Rectal smooth muscle tissue (tissue), 1 donor: ENCODE results near the gene ADGB.

ENCODE experiments used
- H3K27ac ChIP-seq: one replicate; pipeline ENCODE4 v1.7.0; 2013; ENCODE audit warnings: low read depth, low read length, inconsistent platforms
- H3K27me3 ChIP-seq: one replicate; pipeline ENCODE4 v1.7.0; 2013; ENCODE audit warnings: low read length; ENCODE audit not compliant: control insufficient read depth, insufficient read depth
- H3K36me3 ChIP-seq: one replicate; pipeline ENCODE4 v1.7.0; 2013; ENCODE audit warnings: low read length; ENCODE audit not compliant: control insufficient read depth, insufficient read depth
- H3K4me1 ChIP-seq: one replicate; pipeline ENCODE4 v1.7.0; 2013; ENCODE audit warnings: low read length; ENCODE audit not compliant: control insufficient read depth, insufficient read depth
- H3K4me3 ChIP-seq: one replicate; pipeline ENCODE4 v1.7.0; 2013; ENCODE audit warnings: low read length
- H3K9ac ChIP-seq: one replicate; pipeline ENCODE4 v1.7.0; 2013; ENCODE audit warnings: low read length

Gene ADGB

GRCh38 chr6:146642921-146643320 lies 44.1 kb downstream of the ADGB start:
- Histone ChIP-seq H3K9ac (no peak overlapping the region), H3K27me3 (no peaks in the 10 kb centered on the region), H3K36me3 (no peaks in the 10 kb centered on the region), H3K27ac (no peak overlapping the region), H3K4me1 (no peaks in the 10 kb centered on the region), H3K4me3 (no peak overlapping the region)

DNA sequence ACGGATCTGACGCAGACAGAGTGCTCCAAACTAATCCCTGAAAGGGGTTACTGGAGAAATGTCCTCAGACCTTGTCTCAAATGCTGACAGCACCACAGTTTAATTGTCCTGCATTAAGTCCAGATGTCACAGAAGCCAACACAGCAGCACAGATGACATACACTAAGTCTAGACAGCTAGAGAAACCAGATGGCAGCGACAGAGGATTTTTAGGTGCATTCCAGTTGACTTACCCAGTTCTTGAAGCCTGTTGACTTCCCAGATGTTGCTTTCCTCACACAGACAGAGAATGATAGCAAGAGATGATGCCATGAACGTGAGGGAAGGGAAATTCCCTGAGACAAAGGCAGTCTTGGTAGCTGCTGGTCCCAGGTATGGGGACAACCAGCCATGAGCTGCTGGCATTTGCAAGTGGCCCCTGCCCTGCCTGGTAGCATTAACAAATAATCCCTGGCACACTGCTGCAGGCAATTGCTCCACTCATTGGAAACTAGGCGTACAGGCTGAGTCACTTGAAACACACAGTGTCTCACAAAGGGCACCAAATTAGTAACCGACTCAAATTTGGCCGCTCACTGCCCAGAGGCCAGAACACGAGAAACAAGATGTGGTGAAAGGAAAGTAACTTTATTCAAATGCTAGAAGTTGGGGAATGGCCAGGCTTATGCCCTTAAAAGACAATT lies 52.2 kb downstream of the ADGB start:
- Histone ChIP-seq H3K27ac (no peak overlapping the region), H3K4me1 (no peaks in the 10 kb centered on the region), H3K36me3 (no peaks in the 10 kb centered on the region), H3K9ac (no peak overlapping the region), H3K27me3 (no peaks in the 10 kb centered on the region), H3K4me3 (no peak overlapping the region)

DNA sequence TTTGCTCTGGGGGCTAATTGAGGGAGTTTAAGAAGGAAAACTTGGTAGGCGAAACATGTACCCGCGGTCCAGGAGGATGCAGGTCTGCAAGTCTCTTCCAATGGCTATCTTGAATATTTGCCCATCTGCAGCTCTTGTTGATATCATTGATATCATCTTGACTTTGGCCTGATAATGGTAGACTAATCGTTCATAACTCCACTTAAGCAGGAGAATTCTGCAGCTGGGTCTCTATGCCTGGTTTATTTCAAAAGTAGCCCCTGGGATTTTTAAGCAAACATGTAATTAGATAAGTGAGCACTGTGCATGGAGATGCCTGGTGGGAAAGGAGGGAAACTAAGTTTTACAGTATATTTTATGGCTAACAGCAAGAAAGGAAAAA lies 52.7 kb downstream of the ADGB start:
- Histone ChIP-seq H3K27ac (no peak overlapping the region), H3K27me3 (no peaks in the 10 kb centered on the region), H3K36me3 (no peaks in the 10 kb centered on the region), H3K9ac (no peak overlapping the region), H3K4me1 (no peaks in the 10 kb centered on the region), H3K4me3 (no peak overlapping the region)

DNA sequence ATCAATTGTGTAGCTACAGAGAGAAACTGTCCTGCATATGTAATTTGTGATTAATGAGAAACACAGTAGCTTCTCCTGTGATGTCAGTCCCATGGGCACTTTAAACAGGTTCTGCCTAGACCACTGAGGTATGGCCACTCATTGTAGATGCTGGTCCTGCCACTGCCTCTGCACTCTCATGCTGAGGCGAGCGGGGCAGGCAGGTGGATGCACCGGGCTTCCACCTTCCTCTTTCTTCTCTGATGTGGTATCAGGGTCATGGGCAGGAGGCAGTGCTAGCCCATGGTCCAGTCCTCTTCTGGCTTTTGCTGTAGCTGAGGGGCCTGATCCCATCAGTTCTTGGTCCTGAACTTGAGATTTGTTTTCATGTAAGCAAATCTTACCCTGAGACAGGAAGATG lies 58.7 kb downstream of the ADGB start:
- Histone ChIP-seq H3K4me3 (no peak overlapping the region), H3K9ac (no peak overlapping the region), H3K27ac (no peak overlapping the region), H3K27me3 (no peaks in the 10 kb centered on the region), H3K36me3 (no peaks in the 10 kb centered on the region), H3K4me1 (no peaks in the 10 kb centered on the region)

DNA sequence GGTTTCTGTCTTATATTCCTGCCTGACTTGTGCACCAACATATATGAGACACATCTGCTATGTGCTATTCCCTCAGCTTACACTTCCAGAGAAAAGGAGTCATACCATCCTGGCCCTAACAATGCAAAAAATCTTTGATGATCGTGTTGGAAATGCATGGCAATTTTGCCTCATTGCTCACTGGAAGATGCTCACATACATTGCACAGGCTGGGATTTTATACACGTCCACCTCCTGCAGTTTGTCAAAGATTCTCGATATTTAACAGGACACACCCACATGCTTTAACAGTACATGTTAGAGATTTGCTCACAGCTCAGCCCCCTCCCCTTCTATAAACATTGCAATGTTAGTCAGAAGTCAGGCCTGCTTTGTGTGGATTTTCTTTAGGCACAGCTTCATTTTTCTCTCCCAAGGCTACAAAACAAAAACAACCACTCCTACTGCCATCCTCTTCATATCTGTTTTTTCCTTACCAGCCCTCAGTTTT lies 66.1 kb downstream of the ADGB start:
- no peaks in the 10 kb centered on the region for H3K36me3 ChIP-seq
- H3K9ac ChIP-seq, result no peak overlapping the region
- no peak overlapping the region for H3K4me3 ChIP-seq
- no peak overlapping the region for H3K27ac ChIP-seq
- no peaks in the 10 kb centered on the region for H3K4me1 ChIP-seq
- no peaks in the 10 kb centered on the region for H3K27me3 ChIP-seq

DNA sequence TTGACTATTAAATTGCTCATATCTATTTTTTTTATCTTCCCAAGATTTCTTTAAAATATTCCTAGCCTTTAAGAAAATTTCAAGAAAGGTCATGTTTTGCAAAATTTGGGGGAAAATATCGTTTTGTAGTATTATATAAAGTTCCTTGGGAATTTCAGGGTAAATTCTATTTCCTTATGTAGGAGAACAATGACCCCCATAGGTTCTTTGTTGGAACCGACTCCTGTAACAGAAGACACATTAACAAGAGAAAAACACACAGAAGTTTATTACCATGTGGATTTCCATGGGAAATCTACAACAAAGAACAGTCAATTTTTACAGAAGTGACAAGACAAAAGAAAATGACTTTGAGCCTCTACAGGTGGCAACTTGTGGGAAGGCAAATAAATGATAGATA lies 68.1 kb downstream of the ADGB start:
- Histone ChIP-seq H3K27ac (no peak overlapping the region), H3K27me3 (no peaks in the 10 kb centered on the region), H3K9ac (no peak overlapping the region), H3K4me3 (no peak overlapping the region), H3K36me3 (no peaks in the 10 kb centered on the region), H3K4me1 (no peaks in the 10 kb centered on the region)

DNA sequence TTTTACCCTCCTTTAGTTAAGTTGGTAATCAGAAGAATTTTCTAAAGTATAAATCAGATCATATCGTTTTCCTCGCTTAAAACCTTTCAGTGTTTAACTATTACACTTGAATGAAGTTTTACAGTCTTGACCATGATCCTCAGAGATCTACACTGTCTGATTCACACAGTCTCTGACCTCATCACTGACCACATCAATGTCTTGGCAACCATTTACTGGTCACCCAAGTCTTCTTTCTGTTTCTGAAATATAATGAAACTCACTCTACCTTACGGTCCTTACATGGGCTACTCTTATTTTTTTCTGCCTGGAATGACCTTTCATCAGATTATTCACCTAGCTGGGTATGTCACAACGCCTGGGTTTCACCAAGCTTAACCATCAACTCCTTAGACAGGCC lies 71.4 kb downstream of the ADGB start:
- no peaks in the 10 kb centered on the region for H3K27me3 ChIP-seq
- no peak overlapping the region for H3K9ac ChIP-seq
- H3K36me3 ChIP-seq, result no peaks in the 10 kb centered on the region
- H3K27ac ChIP-seq, result no peak overlapping the region
- no peak overlapping the region for H3K4me3 ChIP-seq
- no peaks in the 10 kb centered on the region for H3K4me1 ChIP-seq

DNA sequence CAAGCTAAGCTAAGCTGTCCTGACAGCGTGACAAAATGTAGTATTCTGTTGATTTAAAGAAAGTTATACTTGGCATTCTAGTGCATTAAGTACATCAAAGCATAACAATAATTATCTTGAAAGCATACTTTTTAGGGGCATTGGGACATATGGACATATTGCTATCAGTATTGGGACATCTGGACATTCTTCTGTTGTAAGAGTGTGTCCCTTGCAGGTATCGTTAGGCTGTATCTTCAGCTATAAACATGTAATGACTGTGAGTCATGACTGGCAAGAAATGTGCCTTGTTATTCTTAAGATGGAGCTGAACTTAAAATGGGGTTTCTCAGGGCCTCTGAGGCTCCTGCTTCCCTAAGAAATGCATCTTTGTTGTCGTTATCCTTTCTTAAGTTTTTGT lies 74.3 kb downstream of the ADGB start:
- H3K27ac ChIP-seq, result no peak overlapping the region
- H3K27me3 ChIP-seq, result no peaks in the 10 kb centered on the region
- no peak overlapping the region for H3K4me3 ChIP-seq
- H3K36me3 ChIP-seq, result no peaks in the 10 kb centered on the region
- H3K9ac ChIP-seq, result no peak overlapping the region
- H3K4me1 ChIP-seq, result no peaks in the 10 kb centered on the region

- no peak overlapping the region for H3K27ac ChIP-seq
- no peaks in the 10 kb centered on the region for H3K4me1 ChIP-seq
- no peaks in the 10 kb centered on the region for H3K27me3 ChIP-seq
- H3K4me3 ChIP-seq, result no peak overlapping the region
- H3K9ac ChIP-seq, result no peak overlapping the region
- H3K36me3 ChIP-seq, result no peaks in the 10 kb centered on the region
Observed at GRCh38 chr6:146679386-146679785, 80.6 kb downstream of the ADGB start.

DNA sequence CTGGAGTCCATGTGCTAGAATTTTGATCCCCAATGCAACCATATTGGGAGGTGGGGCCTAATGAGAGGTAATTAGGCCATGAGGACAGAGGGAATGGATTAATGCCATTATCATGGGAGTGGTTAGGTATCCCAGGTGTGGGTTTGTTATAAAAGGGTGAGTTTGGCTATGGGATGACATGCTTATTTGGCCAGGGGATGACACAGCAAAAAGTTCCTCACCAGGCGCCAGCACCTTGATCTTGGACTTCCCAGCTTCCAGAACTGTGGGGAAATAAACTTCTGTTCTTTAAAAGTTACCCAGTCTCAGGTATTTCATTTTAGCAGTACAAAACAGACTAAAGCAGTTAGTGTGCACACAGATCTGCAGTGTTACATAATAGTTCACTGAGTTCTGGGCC lies 84.1 kb downstream of the ADGB start:
- Histone ChIP-seq H3K4me1 (no peaks in the 10 kb centered on the region), H3K36me3 (no peaks in the 10 kb centered on the region), H3K27me3 (no peaks in the 10 kb centered on the region), H3K9ac (no peak overlapping the region), H3K4me3 (no peak overlapping the region), H3K27ac (no peak overlapping the region)

DNA sequence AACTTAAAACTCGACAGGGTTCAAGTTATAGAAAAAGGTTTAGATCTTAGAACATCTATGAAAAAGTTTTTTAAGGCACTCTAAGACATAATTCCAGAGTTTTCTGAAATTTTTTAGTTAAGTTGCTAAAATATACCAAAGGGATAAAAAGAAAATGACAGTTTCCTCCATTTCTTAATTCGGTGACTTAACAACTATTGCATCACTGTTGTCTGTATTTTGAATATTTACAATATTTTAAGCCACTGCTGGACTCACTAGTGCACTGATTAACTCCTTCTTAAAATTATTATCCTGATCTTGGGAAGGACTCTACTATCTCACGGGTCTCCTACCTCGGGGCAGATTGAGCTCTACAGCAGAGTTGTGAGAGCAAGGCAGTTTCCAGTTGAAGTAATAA lies 91.0 kb downstream of the ADGB start:
- Histone ChIP-seq H3K27ac (no peak overlapping the region), H3K4me1 (no peaks in the 10 kb centered on the region), H3K9ac (no peak overlapping the region), H3K27me3 (no peaks in the 10 kb centered on the region), H3K4me3 (no peak overlapping the region), H3K36me3 (no peaks in the 10 kb centered on the region)

DNA sequence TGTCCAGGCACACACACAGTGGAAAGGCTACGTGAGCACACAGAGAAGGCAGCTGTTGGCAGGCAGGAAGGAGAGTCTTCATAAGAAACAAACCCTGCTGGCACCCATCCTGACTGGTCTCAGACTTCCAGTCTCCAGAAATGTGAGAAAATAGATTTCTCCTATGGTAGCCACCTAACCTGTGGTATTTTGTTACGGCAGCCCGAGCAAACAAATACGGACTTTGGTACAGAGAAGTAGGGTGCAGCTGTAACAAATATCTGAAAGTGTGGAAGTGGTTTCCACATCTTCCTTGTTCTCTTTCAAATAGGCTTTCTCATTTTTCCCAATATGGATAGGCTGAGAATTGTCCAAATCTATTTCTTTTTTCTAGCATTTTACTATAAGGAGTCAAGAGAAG lies 94.6 kb downstream of the ADGB start:
- Histone ChIP-seq H3K27me3 (no peaks in the 10 kb centered on the region), H3K4me1 (no peaks in the 10 kb centered on the region), H3K9ac (no peak overlapping the region), H3K36me3 (no peaks in the 10 kb centered on the region), H3K4me3 (no peak overlapping the region), H3K27ac (no peak overlapping the region)

DNA sequence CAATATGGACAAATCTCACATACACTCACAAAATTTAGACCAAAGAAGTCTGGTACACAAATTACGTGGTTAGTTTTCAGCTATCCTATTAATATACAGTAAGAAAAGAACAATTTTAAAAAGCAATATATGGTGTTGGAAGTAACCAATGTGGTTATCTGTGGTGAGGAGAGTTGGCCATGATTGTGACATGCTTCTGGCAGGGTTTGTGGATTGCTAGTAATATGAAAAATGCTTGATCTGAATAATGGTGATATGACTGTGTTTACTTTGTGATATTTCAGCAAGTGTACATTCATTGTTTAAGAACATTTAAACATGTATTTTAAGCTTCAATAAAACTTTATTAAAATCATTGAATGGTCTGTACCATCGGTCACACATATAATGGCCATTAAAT lies 99.1 kb downstream of the ADGB start:
- H3K27ac ChIP-seq, result no peak overlapping the region
- H3K4me3 ChIP-seq, result no peak overlapping the region
- peaks cover 2% of the 10 kb centered on the region for H3K4me1 ChIP-seq
- H3K9ac ChIP-seq, result no peak overlapping the region
- no peaks in the 10 kb centered on the region for H3K27me3 ChIP-seq
- H3K36me3 ChIP-seq, result no peaks in the 10 kb centered on the region
